A549 (cell line): ENCODE measurements around the gene CRISPLD2. TPM values are rescaled to one million over a fixed set of nuclear protein-coding genes. Genes with fewer than 3 reads are reported as not detected.

Experiments
- ATAC-seq, 2 experiments: fragments of 200-7000 bp in 1 of 2; fragments of >200 bp in 1 of 2; cut with Nextera tagmentation in 1 of 2; cut with Tn5 transposase in 1 of 2; 3 replicates each; pipeline versions ENCODE4 v1.8.0 to v1.9.1; 2018 to 2020; ENCODE audit warnings: mild to moderate bottlenecking in 1 of 2, moderate library complexity in 1 of 2
- CTCF ChIA-PET: fragments of 300-600 bp; sonication (Branson Sonifier 250); formaldehyde crosslinking; extraction: SDS; loops from one replicate; lab custom pipeline; 2021; ENCODE audit warnings: antibody characterized with exemption, inconsistent platforms; lab: Yijun Ruan, JAX
- POLR2A ChIA-PET: fragments of 350-600 bp; formaldehyde crosslinking; extraction: SDS; loops from one replicate; lab custom pipeline; 2021; ENCODE audit warnings: antibody characterized with exemption, inconsistent platforms; lab: Yijun Ruan, JAX
- DNase-seq, 2 experiments: peaks; one replicate each; pipeline versions ENCODE4 v3.0.0 to v3.0.0-alpha.2; 2011 to 2016; ENCODE audit warnings: low read depth in 1 of 2, low spot score in 1 of 2
- FAIRE-seq: peaks from 2 replicates; lab custom pipeline; 2011; peaks lifted over from hg19 to GRCh38; lab: Jason Lieb, UNC
- H3K27ac ChIP-seq, 2 experiments: fragments of >200 bp; sonication (Bioruptor Twin); formaldehyde crosslinking; 3 replicates each; pipeline ENCODE4 v1.5.1; 2016 to 2017
- H3K4me1 ChIP-seq: fragments of >200 bp; sonication (Bioruptor Twin); formaldehyde crosslinking; 3 replicates; pipeline ENCODE4 v1.6.1; 2016
- H3K4me2 ChIP-seq: fragments of >200 bp; sonication (Bioruptor Twin); formaldehyde crosslinking; 3 replicates; pipeline ENCODE4 v1.6.1; 2016
- H3K4me3 ChIP-seq: fragments of >200 bp; sonication (Bioruptor Twin); formaldehyde crosslinking; 3 replicates; pipeline ENCODE4 v1.5.1; 2016
- H3K9me3 ChIP-seq: fragments of >200 bp; sonication (Bioruptor Twin); formaldehyde crosslinking; 3 replicates; pipeline ENCODE4 v1.6.1; 2016
- BHLHE40 ChIP-seq: IDR thresholded peaks from 2 replicates; pipeline ENCODE4 v1.6.1; 2012; ENCODE audit warnings: low read depth, low read length, inconsistent platforms
- CBX2 ChIP-seq: fragments of 200-600 bp; sonication (generic); IDR thresholded peaks from 2 replicates; pipeline ENCODE4 v1.6.1; 2016; ENCODE audit warnings: low read depth, mild to moderate bottlenecking, borderline replicate concordance
- CBX8 ChIP-seq: fragments of 200-600 bp; sonication (generic); IDR thresholded peaks from 2 replicates; pipeline ENCODE4 v1.6.1; 2016
- CHD2 ChIP-seq: fragments of 150-350 bp; IDR thresholded peaks from 2 replicates; pipeline ENCODE4 v1.6.1; 2014; ENCODE audit warnings: low read length; ENCODE audit not compliant: partially characterized antibody
- EHMT2 ChIP-seq: fragments of 200-600 bp; sonication (generic); IDR thresholded peaks from 2 replicates; pipeline ENCODE4 v1.6.1; 2016; ENCODE audit warnings: antibody characterized with exemption, low read depth, mild to moderate bottlenecking, moderate library complexity
- FOXS1 ChIP-seq: fragments of 250-450 bp; sonication (Bioruptor Pico); IDR thresholded peaks from 2 replicates; pipeline ENCODE4 v1.5.0; 2020; ENCODE audit warnings: mild to moderate bottlenecking, moderate library complexity
- HEYL ChIP-seq: fragments of 250-450 bp; sonication (Bioruptor Pico); IDR thresholded peaks from 2 replicates; pipeline ENCODE4 v1.8.0; 2021; ENCODE audit warnings: mild to moderate bottlenecking, moderate library complexity
- HOXA7 ChIP-seq: fragments of 250-450 bp; sonication (Bioruptor Pico); IDR thresholded peaks from 2 replicates; pipeline ENCODE4 v1.5.0; 2020; ENCODE audit warnings: mild to moderate bottlenecking, moderate library complexity
- HOXB13 ChIP-seq: fragments of 250-450 bp; sonication (Bioruptor Pico); IDR thresholded peaks from 2 replicates; pipeline ENCODE4 v1.5.0; 2020; ENCODE audit warnings: low read depth, mild to moderate bottlenecking, moderate library complexity
- KDM5A ChIP-seq: fragments of 200-600 bp; sonication (generic); IDR thresholded peaks from 2 replicates; pipeline ENCODE4 v1.6.1; 2016; ENCODE audit warnings: antibody characterized with exemption, mild to moderate bottlenecking
- NFE2L2 ChIP-seq: fragments of 150-350 bp; conservative IDR thresholded peaks from 2 replicates; pipeline ENCODE4 v1.6.1; 2014; ENCODE audit warnings: low read length
- PHF8 ChIP-seq: fragments of 200-600 bp; sonication (generic); IDR thresholded peaks from 2 replicates; pipeline ENCODE4 v1.6.1; 2016; ENCODE audit warnings: low read depth, mild to moderate bottlenecking, antibody characterized with exemption, moderate library complexity, borderline replicate concordance
- POLR2A ChIP-seq: IDR thresholded peaks from 2 replicates; pipeline ENCODE4 v1.6.1; 2012; ENCODE audit warnings: mild to moderate bottlenecking, low read length
- RCOR1 ChIP-seq: fragments of 150-350 bp; IDR thresholded peaks from 2 replicates; pipeline ENCODE4 v1.6.1; 2014; ENCODE audit warnings: antibody characterized with exemption, low read length, low read depth
- RFX5 ChIP-seq: fragments of 450-650 bp; IDR thresholded peaks from 2 replicates; pipeline ENCODE4 v1.7.1; 2014; ENCODE audit warnings: antibody characterized with exemption, mild to moderate bottlenecking, moderate library complexity
- SREBF2 ChIP-seq: fragments of 450-650 bp; IDR thresholded peaks from 2 replicates; pipeline ENCODE4 v1.6.1; 2014; ENCODE audit warnings: mild to moderate bottlenecking, moderate library complexity
- TFCP2L1 ChIP-seq: fragments of 250-450 bp; sonication (Bioruptor Pico); IDR thresholded peaks from 2 replicates; pipeline ENCODE4 v1.5.0; 2021; ENCODE audit warnings: mild to moderate bottlenecking
- TP53 ChIP-seq: fragments of 250-450 bp; sonication (Bioruptor Pico); IDR thresholded peaks from 2 replicates; pipeline ENCODE4 v1.5.0; 2021; ENCODE audit warnings: mild to moderate bottlenecking, moderate library complexity
- ZC3H11A ChIP-seq: fragments of 450-650 bp; IDR thresholded peaks from 2 replicates; pipeline ENCODE4 v1.6.1; 2014; ENCODE audit warnings: antibody characterized with exemption, mild to moderate bottlenecking
- ZSCAN20 ChIP-seq: fragments of 250-450 bp; sonication (Bioruptor Pico); IDR thresholded peaks from 2 replicates; pipeline ENCODE4 v1.8.0; 2022; ENCODE audit warnings: mild to moderate bottlenecking, moderate library complexity
- WGBS: methylation state at CpG from one replicate; pipeline ENCODE4 v1.1.6; 2017; ENCODE audit errors: missing lambda C conversion rate; 5-methylcytosine and 5-hydroxymethylcytosine counted together
- polyA plus RNA-seq, 4 experiments: library from polyadenylated mRNA; depleted of rRNA in 3 of 4; stranded (reverse); fragments of >200 nt; fragmentation: RNase III in 1 of 4; extraction: RNeasy Plus Mini Kit Qiagen cat#74134 plus additional on column Dnase treatment in 1 of 4; gene quantifications; 2 replicates in 3 of 4; 3 replicates in 1 of 4; pipeline ENCODE4 v1.2.3, GENCODE V29; 2011 to 2017
- TF ChIP-seq, protein P1 (sequence below): fragments of 200-600 bp; sonication (generic); IDR thresholded peaks from 2 replicates; pipeline ENCODE4 v1.6.1; 2016; ENCODE audit warnings: antibody characterized with exemption, mild to moderate bottlenecking, moderate library complexity
- TF ChIP-seq, protein P2 (sequence below): fragments of 450-650 bp; IDR thresholded peaks from 2 replicates; pipeline ENCODE4 v1.6.1; 2014; ENCODE audit warnings: antibody characterized with exemption
- TF ChIP-seq, protein P3 (sequence below): IDR thresholded peaks from 2 replicates; pipeline ENCODE4 v1.6.1; 2012
- TF ChIP-seq, protein P4 (sequence below): fragments of 250-450 bp; sonication (Bioruptor Pico); IDR thresholded peaks from 2 replicates; pipeline ENCODE4 v1.5.0; 2021; ENCODE audit warnings: mild to moderate bottlenecking, moderate library complexity, borderline replicate concordance

Gene CRISPLD2
- polyA plus RNA-seq, 2 of the 4 experiments (the other 2 are of a cell fraction), result 0.85 to 1.6 TPM

DNA sequence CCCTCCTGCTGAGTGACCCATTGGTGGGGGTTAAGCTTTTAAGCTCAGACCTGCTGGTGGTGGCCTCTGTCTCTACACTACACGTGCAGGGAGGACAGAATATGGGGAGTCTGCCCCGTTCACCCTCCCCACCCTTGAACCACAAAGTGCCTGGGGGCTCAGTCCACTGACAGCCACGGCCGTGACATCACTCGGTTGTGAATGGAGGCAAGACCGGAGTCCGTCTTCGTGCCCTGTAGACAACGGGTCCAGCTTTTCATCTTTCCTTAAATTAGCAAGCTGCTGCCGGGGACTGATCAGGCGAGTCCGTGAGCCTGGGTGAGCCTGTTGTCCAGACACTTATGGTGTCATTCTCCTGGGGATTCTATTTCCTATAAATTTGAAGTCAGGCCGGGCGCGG lies 67.4 kb downstream of the CRISPLD2 start:
- Histone ChIP-seq H3K4me2 (no peak overlapping the region), H3K27ac (no peak overlapping the region), H3K4me1 (0 out of 3 replicates have a peak, but pooled peaks cover under 1% of the 10 kb centered on the region), H3K9me3 (no peaks in the 10 kb centered on the region), H3K4me3 (no peak overlapping the region)
- TF ChIP-seq, protein P1, sequence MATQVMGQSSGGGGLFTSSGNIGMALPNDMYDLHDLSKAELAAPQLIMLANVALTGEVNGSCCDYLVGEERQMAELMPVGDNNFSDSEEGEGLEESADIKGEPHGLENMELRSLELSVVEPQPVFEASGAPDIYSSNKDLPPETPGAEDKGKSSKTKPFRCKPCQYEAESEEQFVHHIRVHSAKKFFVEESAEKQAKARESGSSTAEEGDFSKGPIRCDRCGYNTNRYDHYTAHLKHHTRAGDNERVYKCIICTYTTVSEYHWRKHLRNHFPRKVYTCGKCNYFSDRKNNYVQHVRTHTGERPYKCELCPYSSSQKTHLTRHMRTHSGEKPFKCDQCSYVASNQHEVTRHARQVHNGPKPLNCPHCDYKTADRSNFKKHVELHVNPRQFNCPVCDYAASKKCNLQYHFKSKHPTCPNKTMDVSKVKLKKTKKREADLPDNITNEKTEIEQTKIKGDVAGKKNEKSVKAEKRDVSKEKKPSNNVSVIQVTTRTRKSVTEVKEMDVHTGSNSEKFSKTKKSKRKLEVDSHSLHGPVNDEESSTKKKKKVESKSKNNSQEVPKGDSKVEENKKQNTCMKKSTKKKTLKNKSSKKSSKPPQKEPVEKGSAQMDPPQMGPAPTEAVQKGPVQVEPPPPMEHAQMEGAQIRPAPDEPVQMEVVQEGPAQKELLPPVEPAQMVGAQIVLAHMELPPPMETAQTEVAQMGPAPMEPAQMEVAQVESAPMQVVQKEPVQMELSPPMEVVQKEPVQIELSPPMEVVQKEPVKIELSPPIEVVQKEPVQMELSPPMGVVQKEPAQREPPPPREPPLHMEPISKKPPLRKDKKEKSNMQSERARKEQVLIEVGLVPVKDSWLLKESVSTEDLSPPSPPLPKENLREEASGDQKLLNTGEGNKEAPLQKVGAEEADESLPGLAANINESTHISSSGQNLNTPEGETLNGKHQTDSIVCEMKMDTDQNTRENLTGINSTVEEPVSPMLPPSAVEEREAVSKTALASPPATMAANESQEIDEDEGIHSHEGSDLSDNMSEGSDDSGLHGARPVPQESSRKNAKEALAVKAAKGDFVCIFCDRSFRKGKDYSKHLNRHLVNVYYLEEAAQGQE, result no peak
- TF ChIP-seq, protein P2, sequence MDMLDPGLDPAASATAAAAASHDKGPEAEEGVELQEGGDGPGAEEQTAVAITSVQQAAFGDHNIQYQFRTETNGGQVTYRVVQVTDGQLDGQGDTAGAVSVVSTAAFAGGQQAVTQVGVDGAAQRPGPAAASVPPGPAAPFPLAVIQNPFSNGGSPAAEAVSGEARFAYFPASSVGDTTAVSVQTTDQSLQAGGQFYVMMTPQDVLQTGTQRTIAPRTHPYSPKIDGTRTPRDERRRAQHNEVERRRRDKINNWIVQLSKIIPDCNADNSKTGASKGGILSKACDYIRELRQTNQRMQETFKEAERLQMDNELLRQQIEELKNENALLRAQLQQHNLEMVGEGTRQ, result no peak
- TF ChIP-seq TFCP2L1 (CRISPR knock-in tag), result no peak
- no peak for TF ChIP-seq RCOR1
- TF ChIP-seq, protein P3, sequence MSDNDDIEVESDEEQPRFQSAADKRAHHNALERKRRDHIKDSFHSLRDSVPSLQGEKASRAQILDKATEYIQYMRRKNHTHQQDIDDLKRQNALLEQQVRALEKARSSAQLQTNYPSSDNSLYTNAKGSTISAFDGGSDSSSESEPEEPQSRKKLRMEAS, result no peak
- TF ChIP-seq, protein P4, sequence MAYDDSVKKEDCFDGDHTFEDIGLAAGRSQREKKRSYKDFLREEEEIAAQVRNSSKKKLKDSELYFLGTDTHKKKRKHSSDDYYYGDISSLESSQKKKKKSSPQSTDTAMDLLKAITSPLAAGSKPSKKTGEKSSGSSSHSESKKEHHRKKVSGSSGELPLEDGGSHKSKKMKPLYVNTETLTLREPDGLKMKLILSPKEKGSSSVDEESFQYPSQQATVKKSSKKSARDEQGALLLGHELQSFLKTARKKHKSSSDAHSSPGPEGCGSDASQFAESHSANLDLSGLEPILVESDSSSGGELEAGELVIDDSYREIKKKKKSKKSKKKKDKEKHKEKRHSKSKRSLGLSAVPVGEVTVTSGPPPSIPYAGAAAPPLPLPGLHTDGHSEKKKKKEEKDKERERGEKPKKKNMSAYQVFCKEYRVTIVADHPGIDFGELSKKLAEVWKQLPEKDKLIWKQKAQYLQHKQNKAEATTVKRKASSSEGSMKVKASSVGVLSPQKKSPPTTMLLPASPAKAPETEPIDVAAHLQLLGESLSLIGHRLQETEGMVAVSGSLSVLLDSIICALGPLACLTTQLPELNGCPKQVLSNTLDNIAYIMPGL (CRISPR knock-in tag), result no peak
- no peak for TF ChIP-seq ZSCAN20
- no peak for TF ChIP-seq TP53 (CRISPR knock-in tag)
- no peak for TF ChIP-seq CHD2
- TF ChIP-seq POLR2A, result no peak
- no peak for TF ChIP-seq RFX5
- TF ChIP-seq HOXB13 (CRISPR knock-in tag), result no peak
- no peak for TF ChIP-seq KDM5A
- no peak for TF ChIP-seq HEYL (CRISPR knock-in tag)
- TF ChIP-seq EHMT2, result no peak
- ChIA-PET POLR2A (no interaction called here), CTCF (interaction anchor here (1.0 to 1.8 kb wide), 6 partner anchors 36 to 149 kb away, joined by 3 to 4 read pairs (median 4); no protein-coding TSS in a partner anchor)
- WGBS, result 83% methylated on average over 15 of the region's 15 CpGs
- ATAC-seq (no peak), DNase-seq (no peak), FAIRE-seq (no peak)

- DNase-seq, result peak in 1 of 2 experiments; percentile 23
- H3K9me3 ChIP-seq, result no peaks in the 10 kb centered on the region
- POLR2A ChIA-PET, result no interaction called here
- TF ChIP-seq RFX5, result no peak
- no peak for TF ChIP-seq CBX8
- no peak for TF ChIP-seq ZC3H11A
- TF ChIP-seq CBX2, result no peak
- no peak for TF ChIP-seq FOXS1 (CRISPR knock-in tag)
- no peak for TF ChIP-seq HOXA7
- no peak for TF ChIP-seq PHF8
- no peak for TF ChIP-seq NFE2L2
- no peak for TF ChIP-seq BHLHE40
- TF ChIP-seq SREBF2, result no peak
- TF ChIP-seq, protein P1, result no peak
- TF ChIP-seq, all 56 proteins: peak for 0
- Histone ChIP-seq H3K4me2 (no peak overlapping the region), H3K4me1 (no peaks in the 10 kb centered on the region), H3K4me3 (no peak overlapping the region), H3K27ac (no peak overlapping the region)
- FAIRE-seq, result no peak
- WGBS, result 54% methylated on average over 7 of the region's 7 CpGs
- peak; percentile 40 to 68; a peak in 4 of 6 replicates for ATAC-seq
- CTCF ChIA-PET, result interaction anchor here (1.1 to 1.6 kb wide), 3 partner anchors 26 to 82 kb away, joined by 3 read pairs; no protein-coding TSS in a partner anchor
These were observed 68.7 kb downstream of the CRISPLD2 start for GRCh38 chr16:84888450-84888849.
